Activated T-cell treated with anti-CD3 and anti-CD28 coated beads, Interleukin-2, amount 50 U/mL, for 72 hours (primary cell): Measurements from ENCODE around the gene CEACAM18. TPM values are rescaled to one million over a fixed set of nuclear protein-coding genes. Genes with fewer than 3 reads are reported as not detected.
"Not testable (repeated sequence)": the region's sequence is repeated elsewhere in the genome, so short reads cannot be mapped to it uniquely, and the experiment has no call there.

Experiments used
- ATAC-seq, 2 donors: fragments of 150-1000 bp; cut with Tn5 transposase; replicated peaks in 1 of 2; 2 replicates each; pipeline ENCODE4 v1.10.0; 2021; ENCODE audit warnings: moderate library complexity in 2 of 2, mild to moderate bottlenecking in 1 of 2
- DNase-seq, 2 donors: peaks; one replicate each; pipeline ENCODE4 v3.0.0; 2021 to 2022; ENCODE audit warnings: mixed read lengths in 1 of 2
- H3K27ac Mint-ChIP-seq: one replicate; pipeline ENCODE4 v1.8.0; 2022; ENCODE audit warnings: mild to moderate bottlenecking, moderate library complexity, mixed read lengths
- H3K27me3 Mint-ChIP-seq: one replicate; pipeline ENCODE4 v1.8.0; 2022; ENCODE audit warnings: low read depth, mixed read lengths
- H3K36me3 Mint-ChIP-seq, 2 donors: one replicate each; pipeline ENCODE4 v1.8.0; 2022; ENCODE audit warnings: mixed read lengths in 2 of 2, mild to moderate bottlenecking in 1 of 2; ENCODE audit not compliant: insufficient read depth in 2 of 2
- H3K4me1 Mint-ChIP-seq: one replicate; pipeline ENCODE4 v1.8.0; 2022; ENCODE audit warnings: low read depth, mixed read lengths
- H3K4me3 Mint-ChIP-seq, 2 donors: one replicate each; pipeline ENCODE4 v1.8.0; 2022; ENCODE audit warnings: mild to moderate bottlenecking in 2 of 2, mixed read lengths in 2 of 2, moderate library complexity in 2 of 2
- H3K9me3 Mint-ChIP-seq, 2 donors: one replicate each; pipeline ENCODE4 v1.8.0; 2022; ENCODE audit warnings: mixed read lengths in 2 of 2
- total RNA-seq, 2 donors: library from RNA; stranded (reverse); gene quantifications; one replicate each; pipeline ENCODE4 v1.2.3, GENCODE V29; 2022

The CEACAM18 gene
- total RNA-seq, 2 donors from 2014 or later = not detected

GRCh38 chr19:51485960-51486660 is 7.8 kb downstream of the CEACAM18 start:
- H3K9me3 Mint-ChIP-seq = peaks cover 3 to 6% of the 10 kb centered on the region in 2 donors
- H3K4me3 Mint-ChIP-seq = no peak overlapping the region
- H3K27ac Mint-ChIP-seq = no peak overlapping the region
- H3K27me3 Mint-ChIP-seq = peaks cover 43% of the 10 kb centered on the region
- peaks cover 20% of the 10 kb centered on the region for H3K4me1 Mint-ChIP-seq
- DNase-seq (no peak), ATAC-seq (no peak)
- peaks cover under 1 to 4% of the 10 kb centered on the region in 2 donors for H3K36me3 Mint-ChIP-seq

DNA sequence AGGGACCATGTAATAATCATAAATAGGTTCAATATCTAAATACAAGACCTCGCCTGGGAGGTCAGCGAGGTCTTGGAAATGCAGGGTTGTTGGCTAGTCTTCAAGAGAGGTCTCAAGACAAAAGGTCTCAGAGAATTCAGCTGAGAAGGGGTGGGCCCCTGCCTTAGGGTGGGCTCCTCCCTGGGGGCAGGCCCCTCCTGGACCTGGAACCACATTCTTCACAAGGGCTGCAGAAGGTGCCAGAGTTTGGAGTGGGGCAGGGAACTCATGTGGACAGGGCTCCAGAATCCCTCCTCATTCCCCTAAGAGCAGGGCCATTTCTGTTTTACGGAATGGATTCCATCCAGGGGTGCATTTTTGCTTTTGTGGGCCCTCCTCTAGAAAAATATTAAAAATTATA is 10.2 kb downstream of the CEACAM18 start:
- Mint-ChIP-seq H3K36me3 (peaks cover 2 to 4% of the 10 kb centered on the region in 2 donors), H3K4me1 (peaks cover 26% of the 10 kb centered on the region), H3K4me3 (no peak overlapping the region), H3K27me3 (peaks cover 39% of the 10 kb centered on the region), H3K27ac (no peak overlapping the region), H3K9me3 (peaks cover 3 to 8% of the 10 kb centered on the region in 2 donors)
- ATAC-seq (no peak), DNase-seq (no peak)

- ATAC-seq (peak; percentile 90 to 91), DNase-seq (peak in 1 of 2 donors; percentile 46)
- peaks cover 33% of the 10 kb centered on the region for H3K4me1 Mint-ChIP-seq
- peaks cover 42% of the 10 kb centered on the region for H3K27me3 Mint-ChIP-seq
- H3K9me3 Mint-ChIP-seq = peaks cover 5 to 13% of the 10 kb centered on the region in 2 donors
- H3K27ac Mint-ChIP-seq = no peak overlapping the region
- peak overlapping the region; percentile 11 to 24 for H3K4me3 Mint-ChIP-seq
- peaks cover 2 to 4% of the 10 kb centered on the region in 2 donors for H3K36me3 Mint-ChIP-seq
Observed at GRCh38 chr19:51489113-51489512, 10.8 kb downstream of the CEACAM18 start.

DNA sequence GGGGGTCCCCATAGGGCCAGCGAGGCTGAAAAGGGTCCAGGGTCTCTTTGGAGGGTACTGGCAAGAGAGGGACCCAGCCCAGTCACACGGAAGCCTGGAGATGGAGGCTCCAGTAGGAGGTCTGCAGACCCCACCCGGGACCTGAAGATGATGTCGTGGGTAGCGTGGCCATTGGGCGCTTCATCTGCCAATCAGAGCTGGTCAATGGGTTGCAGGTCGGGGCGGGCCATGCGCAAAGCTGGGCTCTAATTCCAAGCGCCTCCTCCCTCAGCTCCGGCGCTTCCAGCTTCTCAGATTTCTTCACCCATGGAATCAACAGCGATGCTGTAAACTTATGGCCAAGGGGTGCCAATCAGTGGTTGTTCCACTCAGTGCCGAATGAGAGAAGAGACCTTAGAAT is 12.3 kb downstream of the CEACAM18 start:
- Mint-ChIP-seq H3K27ac (no peak overlapping the region), H3K4me3 (no peak overlapping the region), H3K4me1 (peaks cover 34% of the 10 kb centered on the region), H3K9me3 (peaks cover 5 to 13% of the 10 kb centered on the region in 2 donors), H3K27me3 (peaks cover 30% of the 10 kb centered on the region), H3K36me3 (peaks cover 2 to 4% of the 10 kb centered on the region in 2 donors)
- DNase-seq (no peak), ATAC-seq (no peak)

DNA sequence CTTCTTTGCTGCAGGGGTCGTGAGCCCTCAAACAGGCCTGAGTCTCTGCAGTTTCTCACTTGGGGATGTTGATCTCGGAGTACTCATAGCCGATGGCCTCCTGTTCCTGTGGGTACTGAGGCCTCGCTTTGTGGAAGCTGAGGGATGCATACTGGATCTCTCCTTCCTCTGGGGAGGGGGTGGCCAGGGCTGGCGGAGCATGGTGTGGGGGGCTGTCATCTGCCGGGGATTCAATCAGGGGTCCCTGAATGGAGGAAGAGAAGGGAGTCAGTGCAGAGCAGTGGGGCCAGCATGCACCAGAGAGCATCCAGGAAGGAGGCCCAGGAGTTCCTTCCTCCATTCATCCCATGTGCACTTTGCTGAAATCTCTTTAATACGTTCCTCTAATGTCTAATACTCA is 13.2 kb downstream of the CEACAM18 start:
- Mint-ChIP-seq H3K9me3 (peaks cover 2 to 10% of the 10 kb centered on the region in 2 donors), H3K27me3 (peaks cover 24% of the 10 kb centered on the region), H3K27ac (no peak overlapping the region), H3K4me1 (peaks cover 34% of the 10 kb centered on the region), H3K36me3 (peaks cover 0 to 2% of the 10 kb centered on the region in 2 donors), H3K4me3 (no peak overlapping the region)
- ATAC-seq (no peak), DNase-seq (no peak)

DNA sequence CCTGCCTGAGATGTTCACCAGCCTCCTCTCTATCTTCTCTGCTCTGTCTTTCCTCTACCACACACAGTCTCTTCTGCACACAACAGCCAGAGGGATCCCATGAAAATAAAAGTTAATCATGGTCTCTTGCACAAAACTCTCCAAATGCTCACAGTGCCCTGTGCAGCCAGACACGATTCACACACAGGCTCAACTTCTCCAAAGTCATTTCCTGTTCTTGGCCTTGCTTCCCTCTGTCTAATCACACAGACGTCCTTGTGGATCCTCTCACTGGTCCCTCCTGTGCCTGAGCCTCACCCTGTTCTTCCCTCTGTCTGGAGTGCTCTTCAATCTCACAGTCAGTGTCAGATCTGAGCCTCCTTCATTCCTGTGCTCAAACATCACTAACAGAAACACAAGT is 15.4 kb downstream of the CEACAM18 start:
- Mint-ChIP-seq H3K27me3 (peaks cover 35% of the 10 kb centered on the region), H3K27ac (no peak overlapping the region), H3K9me3 (peaks cover 2 to 7% of the 10 kb centered on the region in 2 donors), H3K4me3 (no peak overlapping the region), H3K36me3 (peaks cover 0 to 2% of the 10 kb centered on the region in 2 donors), H3K4me1 (peaks cover 20% of the 10 kb centered on the region)
- no peak for ATAC-seq
- DNase-seq = no peak

GRCh38 chr19:51497666-51498065 is 19.3 kb downstream of the CEACAM18 start:
- Mint-ChIP-seq H3K4me3 (no peak overlapping the region), H3K9me3 (peaks cover 2 to 6% of the 10 kb centered on the region in 2 donors), H3K27me3 (peaks cover 32% of the 10 kb centered on the region), H3K36me3 (no peaks in the 10 kb centered on the region), H3K4me1 (peaks cover 25% of the 10 kb centered on the region), H3K27ac (no peak overlapping the region)
- ATAC-seq = no peak
- no peak for DNase-seq

GRCh38 chr19:51500931-51501330 is 22.6 kb downstream of the CEACAM18 start:
- not testable (repeated sequence) for DNase-seq, H3K36me3 Mint-ChIP-seq, H3K9me3 Mint-ChIP-seq
- peak in 1 of 2 donors; percentile 38 for ATAC-seq
- peak overlapping the region; percentile 80 for H3K27ac Mint-ChIP-seq
- H3K4me3 Mint-ChIP-seq = peak overlapping the region; percentile 71 to 84
- H3K27me3 Mint-ChIP-seq = peaks cover 21% of the 10 kb centered on the region
- peaks cover 15% of the 10 kb centered on the region for H3K4me1 Mint-ChIP-seq

DNA sequence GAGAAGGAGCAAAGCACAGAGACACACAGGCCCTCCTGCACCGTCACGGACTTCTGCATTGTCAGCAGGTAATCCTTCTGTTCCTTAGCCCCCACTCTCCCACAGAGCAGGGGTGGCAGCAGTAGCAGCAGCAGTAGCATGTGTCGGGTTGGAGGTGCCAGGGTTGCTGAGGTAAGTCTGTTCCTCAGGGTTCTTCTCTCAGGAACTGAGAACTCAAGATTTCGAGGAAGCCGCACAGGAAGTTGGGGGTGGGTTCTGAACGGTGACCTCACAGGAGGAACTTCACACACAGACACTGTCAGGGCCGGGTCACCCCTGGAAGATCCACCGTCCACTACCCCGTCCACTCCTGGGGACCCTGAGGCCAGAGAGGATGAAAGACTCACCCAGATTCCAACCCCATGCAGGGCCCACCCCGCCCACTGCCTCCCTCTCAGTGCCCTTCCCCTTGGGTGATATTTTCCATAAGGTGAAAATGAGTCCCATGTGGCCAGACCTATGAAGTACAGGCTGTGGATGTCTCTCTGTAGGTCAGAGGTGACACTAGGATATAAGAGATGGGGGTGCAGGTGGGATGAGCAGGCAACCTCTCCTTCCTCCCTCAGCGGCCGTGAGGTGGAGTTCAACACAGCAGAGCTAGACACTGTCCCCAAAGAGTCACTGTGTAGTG is 23.4 kb downstream of the CEACAM18 start, which contains the start of gene SIGLEC12:
SIGLEC12 (minus strand) TSS at position 207 of the 670 bp plus-strand sequence; CDS start at position 140, 67 bp downstream.
- Mint-ChIP-seq H3K36me3 (peaks cover 0 to 3% of the 10 kb centered on the region in 2 donors), H3K27me3 (peaks cover 23% of the 10 kb centered on the region), H3K4me3 (peak within 1 kb of the TSS; percentile 71 to 84), H3K27ac (peak within 1 kb of the TSS; percentile 80), H3K9me3 (peaks cover 4 to 7% of the 10 kb centered on the region in 2 donors), H3K4me1 (peaks cover 18% of the 10 kb centered on the region)
- DNase-seq (peak; percentile 29 to 42), ATAC-seq (peak; percentile 51 to 86)

DNA sequence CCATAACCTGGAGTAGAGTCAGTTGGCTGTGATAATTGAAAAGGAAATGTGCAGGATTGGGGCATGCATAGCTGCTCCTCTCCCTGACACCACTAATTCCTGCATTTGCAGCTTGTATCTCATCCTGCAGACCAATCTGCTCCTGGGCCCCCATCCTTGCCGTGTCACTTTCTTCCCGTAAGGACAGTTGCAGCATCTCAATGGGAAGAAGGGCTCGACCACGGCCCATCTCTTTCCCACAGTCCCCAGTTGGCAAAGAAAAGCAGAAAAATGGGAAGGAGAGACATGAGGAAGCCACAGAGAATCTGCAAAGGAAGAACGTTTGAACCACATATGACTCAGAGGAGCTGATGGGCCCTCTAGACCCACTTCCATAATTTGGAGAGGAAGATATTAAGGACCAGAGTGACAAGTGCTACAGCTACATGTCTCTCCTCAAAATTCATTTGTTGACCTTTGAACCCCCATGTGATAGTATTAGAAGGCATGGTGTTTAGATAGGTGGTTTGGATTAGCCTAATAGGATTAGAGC is 25.0 kb downstream of the CEACAM18 start:
- ATAC-seq (no peak), DNase-seq (no peak)
- Mint-ChIP-seq H3K27ac (no peak overlapping the region), H3K27me3 (peaks cover 22% of the 10 kb centered on the region), H3K4me3 (no peak overlapping the region), H3K9me3 (peaks cover 4 to 7% of the 10 kb centered on the region in 2 donors), H3K36me3 (peaks cover 0 to 3% of the 10 kb centered on the region in 2 donors), H3K4me1 (peaks cover 18% of the 10 kb centered on the region)

DNA sequence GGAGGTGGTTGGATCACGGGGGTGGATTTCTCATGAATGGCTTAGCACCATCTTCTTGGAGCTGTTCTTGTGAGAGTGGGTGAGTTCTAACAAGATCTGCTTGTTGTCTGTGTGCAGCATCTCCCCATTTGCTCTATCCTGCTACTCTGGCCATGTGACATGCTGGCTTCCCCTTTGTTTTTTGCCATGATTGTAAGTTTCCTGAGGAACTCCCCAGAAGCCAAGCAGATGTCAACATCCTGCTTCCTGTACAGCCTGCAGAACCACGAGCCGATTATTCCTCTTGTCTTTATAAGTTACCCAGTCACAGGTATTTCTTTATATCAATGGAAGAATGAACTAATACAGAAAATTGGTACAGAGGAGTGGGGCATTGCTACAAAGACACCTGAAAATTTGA is 25.6 kb downstream of the CEACAM18 start:
- H3K4me3 Mint-ChIP-seq = no peak overlapping the region
- peaks cover 18% of the 10 kb centered on the region for H3K4me1 Mint-ChIP-seq
- H3K27ac Mint-ChIP-seq = no peak overlapping the region
- peaks cover 0 to 3% of the 10 kb centered on the region in 2 donors for H3K36me3 Mint-ChIP-seq
- peaks cover 4 to 7% of the 10 kb centered on the region in 2 donors for H3K9me3 Mint-ChIP-seq
- peaks cover 18% of the 10 kb centered on the region for H3K27me3 Mint-ChIP-seq
- ATAC-seq = no peak
- DNase-seq = no peak

GRCh38 chr19:51505904-51506303 is 27.6 kb downstream of the CEACAM18 start:
- Mint-ChIP-seq H3K4me1 (peaks cover 21% of the 10 kb centered on the region), H3K4me3 (no peak overlapping the region)

DNA sequence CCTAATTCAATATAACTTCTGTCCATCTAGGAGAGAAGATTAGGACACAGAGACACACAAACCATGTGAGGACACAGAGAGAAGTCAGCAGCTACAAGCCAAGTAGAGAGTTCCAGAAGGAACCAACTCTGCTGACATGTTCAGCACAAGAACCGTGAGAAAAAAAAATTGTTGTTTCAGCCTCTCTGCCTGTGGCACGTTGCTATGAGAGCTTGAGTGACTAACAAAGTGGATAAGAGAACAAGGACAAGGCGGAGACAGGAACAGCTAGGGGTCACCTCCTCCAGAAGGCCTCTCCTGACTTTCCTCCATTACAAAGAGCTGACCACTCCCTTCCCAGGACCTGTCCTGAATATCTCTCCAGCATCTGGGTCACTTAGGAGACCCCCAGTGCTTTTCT is 28.9 kb downstream of the CEACAM18 start:
- Mint-ChIP-seq H3K4me3 (no peak overlapping the region), H3K4me1 (peaks cover 18% of the 10 kb centered on the region), H3K27me3 (peaks cover 27% of the 10 kb centered on the region), H3K36me3 (peaks cover 0 to 3% of the 10 kb centered on the region in 2 donors), H3K27ac (no peak overlapping the region), H3K9me3 (peaks cover 4 to 7% of the 10 kb centered on the region in 2 donors)
- ATAC-seq (no peak), DNase-seq (no peak)

More at GRCh38 chr19:51505904-51506303, 27.6 kb downstream of the CEACAM18 start:
- DNase-seq = no peak
- Mint-ChIP-seq H3K36me3 (peaks cover 0 to 3% of the 10 kb centered on the region in 2 donors), H3K9me3 (peaks cover 4 to 7% of the 10 kb centered on the region in 2 donors), H3K27ac (no peak overlapping the region), H3K27me3 (peaks cover 17% of the 10 kb centered on the region)
- ATAC-seq = no peak
